A549 (cell line): ENCODE data around the gene DOLPP1. TPM values are rescaled to one million over a fixed set of nuclear protein-coding genes. Genes with fewer than 3 reads are reported as not detected.
A peak's percentile ranks its signal among the peaks of the same experiment; 100 is the strongest.

ENCODE experiments used
- ATAC-seq, 2 experiments: fragments of 200-7000 bp in 1 of 2; fragments of >200 bp in 1 of 2; cut with Nextera tagmentation in 1 of 2; cut with Tn5 transposase in 1 of 2; 3 replicates each; pipeline versions ENCODE4 v1.8.0 to v1.9.1; 2018 to 2020; ENCODE audit warnings: mild to moderate bottlenecking in 1 of 2, moderate library complexity in 1 of 2
- CTCF ChIA-PET: fragments of 300-600 bp; sonication (Branson Sonifier 250); formaldehyde crosslinking; extraction: SDS; loops from one replicate; lab custom pipeline; 2021; ENCODE audit warnings: antibody characterized with exemption, inconsistent platforms; lab: Yijun Ruan, JAX
- POLR2A ChIA-PET: fragments of 350-600 bp; formaldehyde crosslinking; extraction: SDS; loops from one replicate; lab custom pipeline; 2021; ENCODE audit warnings: antibody characterized with exemption, inconsistent platforms; lab: Yijun Ruan, JAX
- DNase-seq, 2 experiments: peaks; one replicate each; pipeline versions ENCODE4 v3.0.0 to v3.0.0-alpha.2; 2011 to 2016; ENCODE audit warnings: low read depth in 1 of 2, low spot score in 1 of 2
- FAIRE-seq: peaks from 2 replicates; lab custom pipeline; 2011; peaks lifted over from hg19 to GRCh38; lab: Jason Lieb, UNC
- H3K27ac ChIP-seq, 2 experiments: fragments of >200 bp; sonication (Bioruptor Twin); formaldehyde crosslinking; 3 replicates each; pipeline ENCODE4 v1.5.1; 2016 to 2017
- H3K4me1 ChIP-seq: fragments of >200 bp; sonication (Bioruptor Twin); formaldehyde crosslinking; 3 replicates; pipeline ENCODE4 v1.6.1; 2016
- H3K4me2 ChIP-seq: fragments of >200 bp; sonication (Bioruptor Twin); formaldehyde crosslinking; 3 replicates; pipeline ENCODE4 v1.6.1; 2016
- H3K4me3 ChIP-seq: fragments of >200 bp; sonication (Bioruptor Twin); formaldehyde crosslinking; 3 replicates; pipeline ENCODE4 v1.5.1; 2016
- H3K9me3 ChIP-seq: fragments of >200 bp; sonication (Bioruptor Twin); formaldehyde crosslinking; 3 replicates; pipeline ENCODE4 v1.6.1; 2016
- BCL3 ChIP-seq: fragments of >200 bp; sonication (Bioruptor Twin); formaldehyde crosslinking; IDR thresholded peaks from 3 replicates; pipeline ENCODE4 v1.6.1; 2016
- CBX8 ChIP-seq: fragments of 200-600 bp; sonication (generic); IDR thresholded peaks from 2 replicates; pipeline ENCODE4 v1.6.1; 2016
- CEBPB ChIP-seq, 2 experiments: fragments of >200 bp in 1 of 2; sonication (Bioruptor Twin) in 1 of 2; formaldehyde crosslinking in 1 of 2; IDR thresholded peaks; 2 replicates each; pipeline ENCODE4 v1.6.1; 2012 to 2016
- E2F6 ChIP-seq: IDR thresholded peaks from 2 replicates; pipeline ENCODE4 v1.6.1; 2012; ENCODE audit warnings: low read depth, borderline replicate concordance
- EHMT2 ChIP-seq: fragments of 200-600 bp; sonication (generic); IDR thresholded peaks from 2 replicates; pipeline ENCODE4 v1.6.1; 2016; ENCODE audit warnings: antibody characterized with exemption, low read depth, mild to moderate bottlenecking, moderate library complexity
- EP300 ChIP-seq, 2 experiments: fragments of >200 bp; sonication (Bioruptor Twin); formaldehyde crosslinking; IDR thresholded peaks; 2 replicates in 1 of 2; 3 replicates in 1 of 2; pipeline ENCODE4 v1.6.1; 2016 to 2017
- HDAC2 ChIP-seq: fragments of 200-600 bp; sonication (generic); IDR thresholded peaks from 2 replicates; pipeline ENCODE4 v1.6.1; 2016
- HOXB5 ChIP-seq: fragments of 250-450 bp; sonication (Bioruptor Pico); IDR thresholded peaks from 2 replicates; pipeline ENCODE4 v1.5.0; 2020; ENCODE audit warnings: mild to moderate bottlenecking, moderate library complexity
- JUN ChIP-seq, 2 experiments: fragments of >200 bp; sonication (Bioruptor Twin); formaldehyde crosslinking; IDR thresholded peaks; 2 replicates in 1 of 2; 3 replicates in 1 of 2; pipeline ENCODE4 v1.6.1; 2016 to 2017
- KDM5A ChIP-seq: fragments of 200-600 bp; sonication (generic); IDR thresholded peaks from 2 replicates; pipeline ENCODE4 v1.6.1; 2016; ENCODE audit warnings: antibody characterized with exemption, mild to moderate bottlenecking
- MAX ChIP-seq: IDR thresholded peaks from 2 replicates; pipeline ENCODE4 v1.6.1; 2012
- MAZ ChIP-seq: fragments of 150-350 bp; IDR thresholded peaks from 2 replicates; pipeline ENCODE4 v1.6.1; 2014; ENCODE audit warnings: antibody characterized with exemption, low read depth, low read length, borderline replicate concordance
- MYC ChIP-seq: IDR thresholded peaks from 2 replicates; pipeline ENCODE4 v1.6.1; 2012; ENCODE audit warnings: mild to moderate bottlenecking, inconsistent platforms, low read length, improper control_type of control experiment, borderline replicate concordance
- NFE2L2 ChIP-seq: fragments of 150-350 bp; conservative IDR thresholded peaks from 2 replicates; pipeline ENCODE4 v1.6.1; 2014; ENCODE audit warnings: low read length
- PHF8 ChIP-seq: fragments of 200-600 bp; sonication (generic); IDR thresholded peaks from 2 replicates; pipeline ENCODE4 v1.6.1; 2016; ENCODE audit warnings: low read depth, mild to moderate bottlenecking, antibody characterized with exemption, moderate library complexity, borderline replicate concordance
- POLR2A ChIP-seq: IDR thresholded peaks from 2 replicates; pipeline ENCODE4 v1.6.1; 2012; ENCODE audit warnings: mild to moderate bottlenecking, low read length
- RFX5 ChIP-seq: fragments of 450-650 bp; IDR thresholded peaks from 2 replicates; pipeline ENCODE4 v1.7.1; 2014; ENCODE audit warnings: antibody characterized with exemption, mild to moderate bottlenecking, moderate library complexity
- USF2 ChIP-seq: fragments of 450-650 bp; IDR thresholded peaks from 2 replicates; pipeline ENCODE4 v1.6.1; 2014; ENCODE audit warnings: antibody characterized with exemption
- ZSCAN20 ChIP-seq: fragments of 250-450 bp; sonication (Bioruptor Pico); IDR thresholded peaks from 2 replicates; pipeline ENCODE4 v1.8.0; 2022; ENCODE audit warnings: mild to moderate bottlenecking, moderate library complexity
- WGBS: methylation state at CpG from one replicate; pipeline ENCODE4 v1.1.6; 2017; ENCODE audit errors: missing lambda C conversion rate; 5-methylcytosine and 5-hydroxymethylcytosine counted together
- polyA plus RNA-seq, 4 experiments: library from polyadenylated mRNA; depleted of rRNA in 3 of 4; stranded (reverse); fragments of >200 nt; fragmentation: RNase III in 1 of 4; extraction: RNeasy Plus Mini Kit Qiagen cat#74134 plus additional on column Dnase treatment in 1 of 4; gene quantifications; 2 replicates in 3 of 4; 3 replicates in 1 of 4; pipeline ENCODE4 v1.2.3, GENCODE V29; 2011 to 2017

DOLPP1 gene
- polyA plus RNA-seq, 2 of the 4 experiments (the other 2 are of a cell fraction): 23.5 to 25.6 TPM

GRCh38 chr9:129109537-129109903 lies 28.6 kb downstream of the DOLPP1 start:
- DNase-seq (peak; percentile 41 to 54), ATAC-seq (peak; percentile 11 to 18; a peak in 3 of 6 replicates), FAIRE-seq (no peak)
- CTCF ChIA-PET: interaction anchor here (0.7 to 1.2 kb wide), 4 partner anchors 9 to 81 kb away, joined by 3 to 5 read pairs (median 3); partner anchors contain the start of gene SH3GLB2
- no peak for TF ChIP-seq CBX8
- TF ChIP-seq CEBPB (IDR thresholded peaks at IDR 0.05): peak in 1 of 2 experiments; percentile 70; a peak in 2 of 4 replicates
- Histone ChIP-seq H3K4me3 (peak overlapping the region; percentile 61), H3K27ac (peak overlapping the region; percentile 92 to 97; a peak in 4 of 6 replicates), H3K9me3 (no peaks in the 10 kb centered on the region), H3K4me1 (peaks cover 24% of the 10 kb centered on the region), H3K4me2 (peak overlapping the region; percentile 96)
- 76% methylated on average over 7 of the region's 7 CpGs for WGBS
- POLR2A ChIA-PET: interaction anchor here (1.6 to 2.4 kb wide), 2 partner anchors 15 to 28 kb away, joined by 5 to 7 read pairs; partner anchors contain the start of gene DOLPP1

GRCh38 chr9:129109952-129110739 lies 29.2 kb downstream of the DOLPP1 start:
- H3K9me3 ChIP-seq: no peaks in the 10 kb centered on the region
- H3K4me3 ChIP-seq: peak overlapping the region; percentile 61
- peak; percentile 52 to 58 for ATAC-seq
- H3K4me1 ChIP-seq: peaks cover 30% of the 10 kb centered on the region
- H3K27ac ChIP-seq: peak overlapping the region; percentile 92 to 97
- CTCF ChIA-PET: interaction anchor here (0.7 to 1.2 kb wide), 3 partner anchors 22 to 516 kb away, joined by 3 read pairs; partner anchors contain the start of genes NTMT1 and SH3GLB2
- no peak for FAIRE-seq
- peak; percentile 40 for DNase-seq
- 10% methylated on average over 22 of the region's 64 CpGs for WGBS
- POLR2A ChIA-PET: interaction anchor here (1.1 to 2.4 kb wide), 3 partner anchors 15 to 42 kb away, joined by 3 to 7 read pairs (median 5); partner anchors contain the start of gene DOLPP1
- TF ChIP-seq MYC (peak; percentile 35; the same call in 1 of the 2 replicates), PHF8 (peak; percentile 62; the same call in 1 of the 2 replicates), HOXB5 (CRISPR knock-in tag) (0 out of 2 replicates have a peak, but pooled peaks have one; percentile 46), MAZ (no peak)
- H3K4me2 ChIP-seq: peak overlapping the region; percentile 96

GRCh38 chr9:129110740-129111527 lies 30.0 kb downstream of the DOLPP1 start, which contains the start of the genes CRAT and PTPA:
CRAT (minus strand) TSS chr9:129110793; CDS start chr9:129110509, 284 bp downstream.
PTPA (plus strand) TSS chr9:129111415; CDS start chr9:129111601, 186 bp downstream.
- FAIRE-seq (no peak), ATAC-seq (peak; percentile 78 to 91), DNase-seq (peak; percentile 96 to 97)
- peaks cover 32% of the 10 kb centered on the region for H3K4me1 ChIP-seq
- WGBS: under 1% methylated on average over 22 of the region's 77 CpGs
- H3K27ac ChIP-seq: peak within 1 kb of the TSS; percentile 92 to 97
- ChIA-PET CTCF (interaction anchor here (1.0 to 2.8 kb wide), 5 partner anchors 11 to 515 kb away, joined by 3 to 12 read pairs (median 5); partner anchors contain the start of gene NTMT1), POLR2A (interaction anchor here (1.0 to 2.4 kb wide), 3 partner anchors 16 to 43 kb away, joined by 3 to 7 read pairs (median 3); no protein-coding TSS in a partner anchor)
- TF ChIP-seq HDAC2 (no peak), USF2 (no peak), JUN (IDR thresholded peaks at IDR 0.05) (peak; percentile 81 to 89; a peak in 3 of 5 replicates), RFX5 (peak; percentile 28; the same call in 1 of the 2 replicates), EHMT2 (no peak), ZSCAN20 (CRISPR knock-in tag) (no peak), E2F6 (peak; percentile 63; the same call in 1 of the 2 replicates), PHF8 (peak; percentile 44; the same call in 1 of the 2 replicates), POLR2A (peak; percentile 97), EP300 (IDR thresholded peaks at IDR 0.05) (no peak), MAX (peak; percentile 76), MAZ (no peak), KDM5A (peak; percentile 61), NFE2L2 (no peak), BCL3 (peak; percentile 96)
- H3K9me3 ChIP-seq: no peaks in the 10 kb centered on the region
- H3K4me3 ChIP-seq: peak within 1 kb of the TSS; percentile 61
- peak within 1 kb of the TSS; percentile 96 for H3K4me2 ChIP-seq
